SKM-1 (cell line): ENCODE data around the gene NFATC3.

ENCODE experiments used
- DNase-seq: peaks from one replicate; lab custom pipeline; 2025; ENCODE audit not compliant: unreplicated experiment; lab: John Stamatoyannopoulos, UW

The NFATC3 gene

GRCh38 chr16:68267612-68268405, 182.6 kb downstream of the NFATC3 start:
- DNase-seq, result no peak

DNA sequence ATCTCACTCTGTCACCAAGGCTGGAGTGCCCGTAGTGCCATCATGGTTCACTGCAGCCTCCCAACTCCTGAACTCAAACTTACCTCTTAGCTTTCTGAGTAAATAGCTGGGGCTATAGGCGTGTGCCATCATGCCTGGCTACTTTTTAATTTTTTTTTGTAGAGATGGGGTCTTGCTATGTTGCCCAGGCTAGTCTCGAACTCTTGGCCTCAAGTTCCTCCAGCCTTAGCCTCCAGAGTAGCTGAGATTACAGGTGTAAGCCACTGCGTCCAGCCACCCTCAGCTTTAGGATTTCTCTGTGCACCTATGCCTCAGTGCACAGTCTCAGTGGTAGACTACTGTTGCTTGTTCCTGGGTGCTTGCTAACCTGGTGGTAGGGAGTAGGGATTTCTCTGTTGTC, 184.6 kb downstream of the NFATC3 start:
- no peak for DNase-seq

DNA sequence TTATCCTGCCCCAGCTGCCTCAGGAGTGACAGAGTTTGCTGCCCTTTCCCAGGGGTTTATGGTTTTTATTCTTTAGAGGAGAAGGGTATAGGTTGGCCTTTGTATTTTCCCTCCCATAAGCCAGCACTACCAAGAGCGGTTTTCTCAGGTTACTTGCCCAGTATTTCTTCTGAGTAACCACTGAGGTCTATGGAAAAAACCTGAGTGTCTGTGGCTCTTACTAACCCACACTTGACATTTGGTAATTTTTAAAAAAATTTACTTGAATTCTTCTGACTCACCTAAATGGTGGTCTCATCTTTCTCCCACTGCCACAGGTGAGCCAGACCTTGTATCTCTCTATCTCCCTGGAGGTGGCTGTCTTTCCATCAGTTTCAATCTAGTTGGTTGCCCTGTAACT, 185.2 kb downstream of the NFATC3 start:
- DNase-seq, result no peak

GRCh38 chr16:68272507-68273209, 187.5 kb downstream of the NFATC3 start:
- DNase-seq, result no peak

DNA sequence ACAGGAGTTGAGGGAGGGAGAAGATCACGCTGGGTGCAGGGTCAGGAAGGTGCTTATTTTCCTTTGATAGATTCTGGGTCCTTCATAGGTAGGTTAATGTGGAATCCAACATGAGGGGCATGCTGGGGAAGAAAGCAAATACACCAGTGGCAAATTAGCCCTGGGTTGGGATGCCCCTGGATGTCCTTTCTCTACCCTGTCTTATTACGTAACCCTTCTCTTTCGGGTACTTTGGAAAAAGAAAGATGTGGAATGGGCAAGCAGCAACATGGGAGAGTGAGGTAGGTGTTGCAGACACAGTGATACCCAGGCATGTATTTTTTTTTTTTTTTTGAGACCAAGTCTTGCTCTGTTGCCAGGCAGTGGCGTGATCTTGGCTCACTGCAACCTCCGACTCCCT, 188.3 kb downstream of the NFATC3 start:
- DNase-seq, result no peak

DNA sequence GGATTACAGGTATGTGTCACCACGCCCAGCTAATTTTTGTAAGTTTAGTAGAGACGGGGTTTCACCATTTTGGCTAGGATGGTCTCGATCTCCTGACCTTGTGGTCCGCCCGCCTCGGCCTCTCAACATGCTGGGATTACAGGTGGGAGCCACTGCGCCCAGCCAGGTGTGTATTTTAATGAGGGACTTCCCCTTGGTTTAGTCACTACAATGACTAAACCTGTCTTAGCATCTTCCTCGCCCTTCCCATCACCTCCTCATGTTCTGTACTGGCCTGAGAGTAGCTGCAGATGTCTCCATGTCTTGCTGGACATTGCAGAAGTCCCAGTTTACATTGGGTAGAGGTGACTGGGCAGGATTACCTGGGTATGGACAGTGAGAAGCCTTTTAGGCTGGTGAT, 188.7 kb downstream of the NFATC3 start:
- DNase-seq, result no peak

GRCh38 chr16:68274441-68274840, 189.3 kb downstream of the NFATC3 start:
- no peak for DNase-seq

DNA sequence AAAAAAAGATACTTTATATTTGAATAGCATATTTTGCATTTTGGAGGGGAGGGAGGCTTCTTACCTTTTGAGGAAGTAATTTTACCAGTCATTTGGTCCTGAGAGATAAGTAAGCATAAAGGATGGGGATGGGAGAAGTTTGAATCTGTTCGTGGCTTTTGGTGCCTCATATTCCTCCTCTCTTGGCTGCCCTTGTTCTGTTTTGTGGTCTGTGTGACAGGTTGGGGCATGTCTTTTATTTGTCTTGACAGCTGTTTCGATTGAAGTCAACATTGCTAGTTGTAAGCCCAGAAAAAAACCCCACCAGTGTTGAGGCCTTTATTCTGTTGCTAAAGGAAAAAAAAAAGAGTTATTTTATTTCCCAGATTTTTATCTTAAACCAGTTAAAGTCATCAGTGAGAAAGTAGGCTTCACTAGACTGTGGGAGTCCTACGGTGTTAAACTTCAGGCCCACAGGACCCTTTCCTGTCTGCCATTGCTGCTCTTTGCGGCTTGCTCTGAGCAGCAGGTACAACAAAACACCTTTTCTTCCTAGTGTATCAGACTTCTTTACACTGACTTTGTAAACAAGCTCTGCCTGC, 190.5 kb downstream of the NFATC3 start:
- no peak for DNase-seq

GRCh38 chr16:68276223-68276622, 191.1 kb downstream of the NFATC3 start:
- DNase-seq, result no peak
